Panc1 (cell line): ENCODE data around the gene ST3GAL5. TPM values are rescaled to one million over a fixed set of nuclear protein-coding genes. Genes with fewer than 3 reads are reported as not detected.
A peak's percentile ranks its signal among the peaks of the same experiment; 100 is the strongest.

Experiments used
- ATAC-seq: fragments of 200-7000 bp; cut with Tn5 transposase; 2 replicates; pipeline ENCODE4 v1.9.1; 2020; ENCODE audit warnings: mild to moderate bottlenecking, moderate library complexity
- BruUV-seq: library from RNA; stranded (reverse); fragments of 400-500 nt; replicated peaks from 2 replicates; lab custom pipeline; 2021; lab: Mats Ljungman, UMichigan
- CTCF ChIA-PET: fragments of 300-600 bp; sonication (Branson Sonifier 250); formaldehyde crosslinking; loops from one replicate; lab custom pipeline; 2022; ENCODE audit warnings: antibody characterized with exemption; lab: Charles Lee
- POLR2A ChIA-PET: fragments of 300-600 bp; sonication (Branson Sonifier 250); formaldehyde crosslinking; loops from one replicate; lab custom pipeline; 2022; ENCODE audit warnings: antibody characterized with exemption; lab: Charles Lee
- DNase-seq: peaks from one replicate; pipeline ENCODE4 v3.0.0-alpha.2; 2010; ENCODE audit warnings: low read depth, low spot score
- H3K27ac ChIP-seq: 2 replicates; pipeline ENCODE4 v1.5.1; 2011; ENCODE audit warnings: mild to moderate bottlenecking, low read length, inconsistent platforms
- H3K27me3 ChIP-seq: fragments of 200-500 bp; sonication (Bioruptor generic); 2 replicates; pipeline ENCODE4 v1.6.0; 2014; ENCODE audit warnings: low read length, inconsistent platforms; ENCODE audit not compliant: control insufficient read depth, insufficient read depth
- H3K36me3 ChIP-seq: fragments of 200-500 bp; sonication (Bioruptor generic); 2 replicates; pipeline ENCODE4 v1.5.1; 2014; ENCODE audit warnings: inconsistent platforms, mild to moderate bottlenecking, low read length, moderate library complexity; ENCODE audit not compliant: control insufficient read depth, insufficient read depth
- H3K4me1 ChIP-seq: 2 replicates; pipeline ENCODE4 v1.5.1; 2011; ENCODE audit warnings: inconsistent platforms, mild to moderate bottlenecking, low read length, moderate library complexity; ENCODE audit not compliant: control insufficient read depth, insufficient read depth
- H3K4me3 ChIP-seq, 2 experiments: 2 replicates each; pipeline ENCODE4 v1.5.1; 2011 to 2012; ENCODE audit warnings: low read depth in 2 of 2, low read length in 2 of 2, mild to moderate bottlenecking in 2 of 2, inconsistent platforms in 1 of 2, moderate library complexity in 1 of 2
- H3K9me3 ChIP-seq: fragments of 200-500 bp; sonication (Bioruptor generic); 2 replicates; pipeline ENCODE4 v1.5.1; 2014; ENCODE audit warnings: low read depth, mild to moderate bottlenecking, inconsistent platforms, low read length, moderate library complexity; ENCODE audit not compliant: control insufficient read depth, insufficient read depth
- CTCF ChIP-seq: fragments of 450-650 bp; IDR thresholded peaks from 2 replicates; pipeline ENCODE4 v1.5.1; 2017; ENCODE audit warnings: mild to moderate bottlenecking
- POLR2AphosphoS5 ChIP-seq: IDR thresholded peaks from 2 replicates; pipeline ENCODE4 v1.6.1; 2012; ENCODE audit warnings: mild to moderate bottlenecking, low read depth, low read length, moderate library complexity
- REST ChIP-seq, 2 experiments: IDR thresholded peaks; 2 replicates each; pipeline ENCODE4 v1.6.1; 2011 to 2012; ENCODE audit warnings: low read depth in 2 of 2, control low read depth in 1 of 2, low read length in 1 of 2, mild to moderate bottlenecking in 1 of 2, moderate library complexity in 1 of 2; ENCODE audit not compliant: insufficient read depth in 1 of 2
- SIN3A ChIP-seq: IDR thresholded peaks from 2 replicates; pipeline ENCODE4 v1.6.1; 2012; ENCODE audit warnings: low read depth, mild to moderate bottlenecking, low read length, moderate library complexity, borderline replicate concordance; ENCODE audit not compliant: insufficient read depth
- TCF7L2 ChIP-seq: IDR thresholded peaks from 2 replicates; pipeline ENCODE4 v1.6.1; 2011; ENCODE audit warnings: mild to moderate bottlenecking, low read depth, low read length, inconsistent platforms
- in situ Hi-C: cut with HindIII; loops from 2 replicates; pipeline ENCODE4 v1.10.0; 2016; ENCODE audit warnings: low sequenced_read_pairs, low pct_unique_long_range_greater_than_20kb
- intact Hi-C: fragments of 100-400 bp; cut with micrococcal nuclease; formaldehyde crosslinking; loops from one replicate; pipeline ENCODE4 v1.10.0; 2022; ENCODE audit not compliant: unreplicated experiment
- total RNA-seq: library from RNA; stranded (reverse); gene quantifications from one replicate; pipeline ENCODE4 v1.2.1, GENCODE V29; 2021; ENCODE audit not compliant: unreplicated experiment

The ST3GAL5 gene
- total RNA-seq, 1 experiment from 2014 or later: 5.0 TPM

GRCh38 chr2:85920810-85921545 lies 32.2 kb upstream of the ST3GAL5 start:
- no peak for DNase-seq
- TF ChIP-seq SIN3A (no peak), CTCF (no peak), REST (IDR thresholded peaks at IDR 0.05; ENCODE audit: insufficient read depth in 1 of 2, low read depth in 2 of 2, low read length in 1 of 2) (no peak), TCF7L2 (no peak)
- intact Hi-C loops: no loop called here
- no TSS peak for BruUV-seq
- in situ Hi-C loops: no loop called here
- no peak overlapping the region for H3K27ac ChIP-seq
- CTCF ChIA-PET: interaction anchor here (0.9 kb wide), 1 partner anchor 32 kb away, joined by 8 read pairs; no protein-coding TSS in a partner anchor
- no peaks in the 10 kb centered on the region for H3K27me3 ChIP-seq
- H3K36me3 ChIP-seq: no peaks in the 10 kb centered on the region
- peak; percentile 44; the same call in 1 of the 2 replicates for ATAC-seq
- H3K4me3 ChIP-seq: no peak overlapping the region
- POLR2A ChIA-PET: no interaction called here
- H3K4me1 ChIP-seq: peaks cover 5% of the 10 kb centered on the region; the same call in 1 of the 2 replicates
- H3K9me3 ChIP-seq: no peaks in the 10 kb centered on the region

GRCh38 chr2:85917887-85918795 lies 29.4 kb upstream of the ST3GAL5 start:
- no peaks in the 10 kb centered on the region for H3K27me3 ChIP-seq
- H3K36me3 ChIP-seq: no peaks in the 10 kb centered on the region
- intact Hi-C loops: no loop called here
- H3K9me3 ChIP-seq: no peaks in the 10 kb centered on the region
- peaks cover 2% of the 10 kb centered on the region; the same call in 1 of the 2 replicates for H3K4me1 ChIP-seq
- TF ChIP-seq SIN3A: no peak
- TF ChIP-seq POLR2AphosphoS5: no peak
- TF ChIP-seq CTCF: no peak
- TF ChIP-seq TCF7L2: no peak
- ChIA-PET CTCF (no interaction called here), POLR2A (no interaction called here)
- H3K27ac ChIP-seq: no peak overlapping the region
- in situ Hi-C loops: no loop called here
- DNase-seq: no peak
- no peak overlapping the region for H3K4me3 ChIP-seq
- no peak for ATAC-seq
- BruUV-seq: no TSS peak
